HS-5 (cell line): ENCODE data around the gene MAP4K3.
"Not testable (repeated sequence)": the region's sequence is repeated elsewhere in the genome, so short reads cannot be mapped to it uniquely, and the experiment has no call there.

Experiments used
- DNase-seq: peaks from one replicate; pipeline ENCODE4 v3.0.0-alpha.2; 2012; ENCODE audit warnings: low read depth

MAP4K3 gene

DNA sequence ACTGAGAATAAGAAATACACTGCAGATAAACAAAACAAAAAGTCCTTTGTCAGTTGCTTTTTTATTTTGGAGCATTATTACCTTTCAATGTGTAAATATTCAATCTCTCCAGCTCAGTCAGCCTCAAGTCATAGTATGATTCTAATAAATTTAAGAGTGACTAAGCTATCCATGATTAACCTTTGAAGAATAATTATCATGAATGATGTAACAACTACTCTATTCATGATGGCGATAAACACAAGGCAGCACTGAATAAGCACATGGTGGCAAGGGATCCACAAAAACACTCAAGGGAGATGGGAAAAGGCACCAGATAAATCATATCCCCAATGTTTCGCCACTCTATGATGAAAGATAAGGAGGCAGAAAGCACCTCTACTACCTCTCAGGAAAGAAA lies 67.0 kb downstream of the MAP4K3 start:
- no peak for DNase-seq

- DNase-seq = no peak
Measured at GRCh38 chr2:39368846-39369245, 68.2 kb downstream of the MAP4K3 start.

- DNase-seq = no peak
Measured at GRCh38 chr2:39368376-39368775, 68.7 kb downstream of the MAP4K3 start.

DNA sequence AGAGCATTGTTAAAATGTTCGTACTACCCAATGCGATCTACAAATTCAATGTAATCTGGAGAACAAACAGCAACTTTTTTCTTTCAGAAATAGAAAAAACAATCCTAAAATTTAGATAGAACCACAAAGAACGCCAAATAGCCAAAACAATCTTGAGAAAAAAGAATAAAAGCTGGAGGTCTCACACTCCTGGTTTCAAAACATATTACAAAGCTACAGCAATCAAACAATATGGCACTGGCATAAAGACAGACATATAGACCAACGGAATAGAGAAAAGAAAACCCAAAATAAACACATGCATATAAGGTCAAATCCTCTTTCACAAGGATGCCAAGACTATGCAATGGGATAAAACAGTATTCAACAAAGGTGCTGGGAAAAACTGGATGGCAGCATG lies 74.5 kb downstream of the MAP4K3 start:
- DNase-seq = no peak

DNA sequence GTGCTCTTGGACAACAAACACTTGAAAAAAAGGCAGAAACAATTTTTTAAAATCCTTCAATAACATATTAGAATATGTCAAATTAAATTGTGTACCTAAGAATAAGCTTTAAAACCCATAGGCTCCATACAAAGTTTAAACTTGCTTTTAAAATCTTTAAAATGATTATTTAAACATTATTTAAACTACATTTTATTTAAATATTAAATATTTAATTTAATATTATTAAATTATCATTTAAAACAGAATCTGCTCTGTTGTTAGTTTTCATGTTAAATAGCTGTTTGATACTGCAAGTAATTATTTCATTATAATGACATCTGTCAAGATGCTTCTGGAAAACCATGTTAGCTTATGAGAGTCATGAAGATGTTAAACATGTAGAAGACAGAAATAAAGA lies 75.6 kb downstream of the MAP4K3 start:
- no peak for DNase-seq

DNA sequence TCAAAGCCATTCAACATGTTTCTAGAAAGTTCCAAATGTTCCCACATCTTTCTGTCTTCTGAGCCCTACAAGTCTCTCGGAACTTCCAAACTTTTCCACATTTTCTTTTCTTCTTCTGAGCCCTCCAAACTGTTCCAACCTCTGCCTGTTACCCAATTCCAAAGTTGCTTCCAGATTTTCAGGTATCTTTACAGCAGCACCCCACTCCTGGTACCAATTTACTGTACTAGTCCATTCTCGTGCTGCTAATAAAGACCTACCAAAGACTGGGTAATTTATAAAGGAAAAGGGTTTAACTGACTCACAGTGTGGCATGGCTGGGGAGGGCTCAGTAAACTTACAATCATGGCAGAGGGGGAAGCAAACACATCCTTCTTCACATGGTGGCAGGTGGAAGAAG lies 76.7 kb downstream of the MAP4K3 start:
- not testable (repeated sequence) for DNase-seq

- no peak for DNase-seq
Measured at GRCh38 chr2:39359453-39360038, 77.5 kb downstream of the MAP4K3 start.

- DNase-seq = no peak
Measured at GRCh38 chr2:39356922-39357639, 80.0 kb downstream of the MAP4K3 start.

DNA sequence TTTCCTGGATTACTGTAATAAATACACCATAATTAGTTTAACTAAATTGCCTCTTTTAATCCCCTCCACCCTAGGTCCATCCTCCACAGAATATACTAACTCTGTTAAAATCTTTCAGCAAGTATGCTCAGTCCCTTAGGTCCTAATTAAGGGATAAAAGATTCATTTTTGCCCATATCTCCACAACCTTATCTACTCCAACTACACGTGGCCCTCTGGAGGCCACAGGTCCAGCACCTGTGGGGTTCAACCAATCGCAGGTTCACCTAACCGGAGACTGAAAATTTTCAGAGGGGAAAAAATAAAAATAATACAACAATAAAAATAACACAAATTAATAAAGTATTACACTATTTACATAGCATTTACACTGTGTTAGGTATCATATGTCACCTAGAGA lies 86.4 kb downstream of the MAP4K3 start:
- DNase-seq = no peak

- no peak for DNase-seq
Measured at GRCh38 chr2:39338502-39338901, 98.6 kb downstream of the MAP4K3 start.

GRCh38 chr2:39335930-39336329 lies 101.2 kb downstream of the MAP4K3 start:
- DNase-seq = no peak

DNA sequence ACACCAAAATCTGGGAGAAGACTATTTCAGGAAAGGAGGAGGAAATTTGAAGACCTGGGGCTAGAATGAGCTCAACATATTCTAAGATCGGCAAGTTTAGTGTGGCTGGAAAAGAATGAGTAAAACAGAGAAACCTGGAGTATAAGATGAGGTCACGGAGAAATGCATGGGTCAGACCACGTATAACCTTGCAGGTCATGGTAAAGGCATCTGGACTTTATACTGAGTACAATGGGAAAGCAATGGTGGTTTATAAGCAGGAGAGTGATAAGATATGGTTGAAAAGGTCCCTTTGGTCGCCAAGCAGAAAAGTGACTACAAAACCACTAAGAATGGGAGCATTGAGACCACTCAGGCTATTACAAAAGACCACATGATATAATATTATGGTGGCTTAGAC lies 102.1 kb downstream of the MAP4K3 start:
- DNase-seq = no peak

- DNase-seq = no peak
Measured at GRCh38 chr2:39334529-39334928, 102.6 kb downstream of the MAP4K3 start.

- no peak for DNase-seq
Measured at GRCh38 chr2:39326644-39327043, 110.4 kb downstream of the MAP4K3 start.

DNA sequence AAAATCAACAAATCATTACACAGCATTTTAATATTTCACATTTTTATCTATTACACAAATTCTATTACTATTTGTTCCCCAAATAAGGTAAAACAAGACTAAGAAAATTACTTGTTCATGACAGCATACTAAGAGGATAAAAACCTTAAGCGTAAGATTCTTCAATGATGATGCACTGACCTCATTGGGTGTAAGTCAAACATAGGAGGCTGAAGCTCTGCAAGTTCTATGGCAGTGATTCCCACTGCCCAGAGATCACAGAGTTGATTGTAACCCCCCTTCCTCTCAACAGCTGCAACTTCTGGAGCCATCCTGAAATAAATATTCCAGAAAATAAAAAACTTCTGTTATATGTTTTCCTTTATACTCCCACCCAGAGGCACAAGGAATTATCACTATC lies 111.1 kb downstream of the MAP4K3 start:
- DNase-seq = no peak

GRCh38 chr2:39321056-39322035 lies 115.7 kb downstream of the MAP4K3 start:
- not testable (repeated sequence) for DNase-seq

- no peak for DNase-seq
Measured at GRCh38 chr2:39320162-39320561, 116.9 kb downstream of the MAP4K3 start.

GRCh38 chr2:39313575-39313974 lies 123.5 kb downstream of the MAP4K3 start:
- DNase-seq = peak; percentile 64

DNA sequence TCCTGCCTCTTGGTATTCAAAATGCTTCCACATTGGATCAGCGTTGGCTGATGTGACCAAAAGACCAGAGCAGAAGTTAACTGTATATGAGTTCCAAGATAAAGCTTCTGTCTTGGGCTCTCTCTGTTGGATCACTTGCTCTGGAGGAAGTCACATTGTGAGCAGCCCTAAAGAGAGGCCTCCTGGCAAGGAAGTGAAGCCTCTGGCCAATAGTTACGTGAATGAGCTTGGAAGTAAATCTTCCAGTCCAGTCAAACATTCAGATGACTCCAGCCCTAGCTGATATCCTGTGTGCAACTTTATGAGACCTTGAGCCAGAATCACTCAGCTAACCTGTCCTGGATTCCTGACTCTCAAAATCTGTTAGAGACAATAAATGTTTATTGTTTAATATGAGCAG lies 125.6 kb downstream of the MAP4K3 start:
- DNase-seq = no peak

- DNase-seq = no peak
Measured at GRCh38 chr2:39308778-39309177, 128.3 kb downstream of the MAP4K3 start.

DNA sequence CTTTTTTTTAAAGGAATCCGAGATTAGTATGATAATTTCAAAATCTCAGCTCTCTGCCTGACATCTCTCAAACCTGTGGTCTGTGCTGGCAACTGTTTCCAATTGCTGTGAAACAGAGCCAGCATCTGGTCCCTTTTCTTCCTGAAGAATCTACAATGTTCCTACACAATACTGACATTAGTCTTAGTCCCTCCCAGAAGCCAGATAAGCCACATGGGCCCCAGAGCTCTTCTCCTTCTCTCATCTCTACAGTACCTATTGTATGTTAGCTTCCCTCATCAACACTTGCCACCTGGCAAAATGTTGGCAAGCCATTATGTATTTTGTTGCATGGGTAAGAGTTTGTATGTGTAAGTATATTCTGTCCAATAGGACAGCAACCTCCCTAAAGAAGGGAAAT lies 130.5 kb downstream of the MAP4K3 start:
- DNase-seq = no peak

DNA sequence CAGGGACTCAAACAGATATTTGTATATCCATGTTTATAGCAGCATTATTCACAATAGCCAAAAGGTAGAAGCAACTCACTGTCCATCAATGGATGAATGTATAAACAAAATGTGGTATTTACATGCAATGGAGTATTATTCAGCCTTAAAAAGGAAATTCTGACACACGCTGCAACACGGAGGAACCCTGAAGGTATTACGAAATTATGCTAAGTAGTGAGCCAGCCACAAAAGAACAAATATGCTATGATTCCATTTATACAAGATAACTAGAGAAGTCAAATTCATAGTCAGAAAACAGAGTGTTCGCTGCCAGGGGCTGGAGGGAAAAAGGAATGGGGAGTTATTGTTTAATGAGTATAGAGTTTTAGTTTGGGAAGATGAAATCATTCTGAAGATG lies 132.4 kb downstream of the MAP4K3 start:
- DNase-seq = no peak

DNA sequence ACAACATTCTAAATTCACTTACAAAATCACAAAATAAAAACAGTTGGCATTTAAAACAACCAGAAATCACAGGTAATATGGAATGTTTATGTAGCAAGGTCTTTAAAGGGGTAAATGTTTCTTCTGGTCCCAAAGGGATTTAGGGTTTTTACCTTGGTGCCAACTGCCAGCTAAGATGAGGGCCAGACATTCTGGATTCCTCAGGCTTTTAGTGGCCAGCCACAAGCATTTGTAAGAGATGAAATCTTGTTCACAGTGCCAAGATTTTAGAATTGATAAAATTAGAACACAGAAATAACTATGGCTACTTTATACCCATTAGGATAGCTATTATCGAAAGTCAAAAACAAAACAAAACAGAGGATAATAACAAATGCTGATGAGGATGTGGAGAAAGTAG lies 132.9 kb downstream of the MAP4K3 start:
- no peak for DNase-seq
